ENCODE data around the gene CAPN12.

The CAPN12 gene

DNA sequence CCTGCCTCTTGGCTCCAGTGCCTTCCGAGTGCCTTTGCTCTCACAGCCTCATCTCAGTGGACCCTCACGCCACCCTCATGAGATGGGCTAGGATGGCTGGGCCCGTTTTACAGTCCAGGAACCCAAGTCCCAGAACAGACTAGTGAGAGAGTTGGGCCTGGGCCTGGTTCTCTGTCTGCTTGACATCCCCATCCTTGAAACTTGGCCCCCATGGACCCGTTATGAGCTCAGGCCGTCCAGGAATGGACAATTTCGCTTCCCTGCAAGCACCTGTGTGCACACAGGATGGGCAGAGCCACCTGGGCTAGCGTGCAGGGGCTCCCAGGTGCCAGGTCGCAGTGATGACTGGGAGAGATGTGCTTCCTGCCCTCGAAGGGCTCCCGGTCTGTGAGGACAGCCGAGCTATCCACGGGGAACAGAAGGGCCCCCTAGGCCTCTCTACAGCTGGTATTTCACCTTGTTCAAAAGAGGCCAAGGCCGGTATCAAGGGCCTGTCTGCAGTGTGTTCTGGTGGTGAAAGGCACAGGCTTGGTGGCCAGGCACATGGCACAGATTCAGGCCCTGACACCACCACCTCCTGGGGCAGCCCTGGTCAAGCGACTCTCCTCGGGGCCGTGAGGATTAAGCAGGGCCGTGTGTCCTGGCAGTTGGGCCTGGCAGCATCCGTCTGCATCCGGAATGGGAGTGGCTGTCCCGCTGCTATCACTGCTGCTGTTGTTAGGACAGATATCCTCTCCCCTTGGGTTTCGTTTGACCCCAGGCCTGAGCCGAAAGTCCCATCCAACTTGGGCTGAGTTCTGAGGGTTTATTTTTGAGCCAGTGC, 38.9 kb downstream of the CAPN12 start:
- Histone ChIP-seq H3K9me3 (ENCODE audit: control insufficient read depth, insufficient read depth, low read depth, low read length) (no peaks in the 10 kb centered on the region), H3K36me3 (ENCODE audit: control insufficient read depth, insufficient read depth, low read length) (peaks cover 100% of the 10 kb centered on the region), H3K27ac (ENCODE audit: low read depth, low read length) (no peak overlapping the region), H3K9ac (ENCODE audit: low read length) (no peak overlapping the region), H3K4me1 (ENCODE audit: control insufficient read depth, insufficient read depth, low read length) (no peaks in the 10 kb centered on the region), H3K4me3 (ENCODE audit: low read depth, low read length) (no peak overlapping the region), H3K27me3 (ENCODE audit: control insufficient read depth, insufficient read depth, low read length) (no peaks in the 10 kb centered on the region)

DNA sequence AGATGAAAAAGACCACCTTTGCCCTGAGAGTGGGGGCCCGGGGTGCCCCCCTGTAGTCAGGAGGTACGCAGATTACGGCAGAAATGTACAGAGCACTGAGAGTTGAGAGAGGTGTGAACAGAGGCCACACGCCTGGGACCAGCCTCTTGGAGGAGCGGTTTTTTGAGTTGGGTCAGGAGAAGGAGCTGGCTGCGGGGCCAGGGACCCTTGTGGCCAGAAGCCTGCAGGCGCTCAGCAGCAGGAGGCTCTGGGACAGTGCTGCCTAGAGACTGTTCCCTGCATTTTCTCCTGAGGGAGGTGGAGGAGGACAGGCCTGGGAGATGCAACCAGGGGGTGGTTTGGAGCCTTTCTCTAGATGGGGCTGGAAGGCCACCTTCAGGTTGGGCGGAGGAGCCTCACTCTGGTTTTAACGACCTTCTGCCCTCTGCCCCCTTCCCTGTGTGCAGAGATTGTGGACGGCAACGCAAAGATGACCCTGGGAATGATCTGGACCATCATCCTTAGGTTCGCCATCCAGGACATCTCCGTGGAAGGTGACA, 39.7 kb downstream of the CAPN12 start:
- H3K27ac ChIP-seq (ENCODE audit: low read depth, low read length): no peak overlapping the region
- H3K9ac ChIP-seq (ENCODE audit: low read length): no peak overlapping the region
- peaks cover 100% of the 10 kb centered on the region for H3K36me3 ChIP-seq (ENCODE audit: control insufficient read depth, insufficient read depth, low read length)
- no peaks in the 10 kb centered on the region for H3K9me3 ChIP-seq (ENCODE audit: control insufficient read depth, insufficient read depth, low read depth, low read length)
- no peaks in the 10 kb centered on the region for H3K4me1 ChIP-seq (ENCODE audit: control insufficient read depth, insufficient read depth, low read length)
- H3K4me3 ChIP-seq (ENCODE audit: low read depth, low read length): no peak overlapping the region
- no peaks in the 10 kb centered on the region for H3K27me3 ChIP-seq (ENCODE audit: control insufficient read depth, insufficient read depth, low read length)

DNA sequence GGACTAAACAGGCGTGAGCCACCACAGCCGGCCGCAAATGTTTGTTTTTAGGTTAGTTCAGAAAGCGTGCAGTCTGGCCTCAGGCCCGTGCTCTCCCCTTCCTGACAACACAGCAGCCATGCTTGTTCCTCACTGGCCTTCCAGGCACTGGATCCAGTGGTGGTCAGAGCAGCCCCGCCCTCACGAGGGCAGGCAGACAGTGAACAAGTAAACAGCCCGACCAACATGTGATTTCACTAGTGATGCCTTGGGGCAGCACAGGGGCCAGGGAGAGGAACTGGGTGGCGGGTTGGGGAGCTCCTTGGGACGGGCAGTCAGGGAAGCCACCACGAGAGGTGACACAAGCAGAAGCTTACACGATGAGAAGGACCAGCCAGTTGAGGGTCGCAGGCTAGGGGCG, 40.8 kb downstream of the CAPN12 start:
- Histone ChIP-seq H3K27me3 (ENCODE audit: control insufficient read depth, insufficient read depth, low read length) (no peaks in the 10 kb centered on the region), H3K9ac (ENCODE audit: low read length) (no peak overlapping the region), H3K4me3 (ENCODE audit: low read depth, low read length) (no peak overlapping the region), H3K9me3 (ENCODE audit: control insufficient read depth, insufficient read depth, low read depth, low read length) (no peaks in the 10 kb centered on the region), H3K36me3 (ENCODE audit: control insufficient read depth, insufficient read depth, low read length) (peaks cover 96% of the 10 kb centered on the region), H3K27ac (ENCODE audit: low read depth, low read length) (no peak overlapping the region), H3K4me1 (ENCODE audit: control insufficient read depth, insufficient read depth, low read length) (peaks cover 6% of the 10 kb centered on the region; the same call in 1 of the 2 replicates)

DNA sequence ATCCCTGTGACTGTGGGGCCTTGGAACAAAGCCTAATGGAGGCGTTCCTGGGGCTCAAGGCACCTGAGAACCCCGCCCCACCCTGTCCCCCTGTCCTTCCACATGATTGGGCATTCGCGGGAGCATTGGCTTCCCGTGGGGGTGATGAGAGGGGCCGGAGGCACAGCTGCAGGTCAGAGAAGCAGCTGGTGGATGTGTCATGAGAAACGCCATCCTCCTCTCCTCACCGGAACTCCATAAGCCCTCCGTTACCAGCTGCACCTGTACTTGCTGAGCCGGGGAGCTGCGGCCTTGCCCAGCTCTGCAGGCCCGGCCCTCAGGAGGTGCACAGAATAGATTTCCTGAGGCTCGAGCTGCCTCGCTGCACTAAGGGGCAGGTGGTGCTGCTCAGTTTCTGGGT, 42.0 kb downstream of the CAPN12 start:
- Histone ChIP-seq H3K36me3 (ENCODE audit: control insufficient read depth, insufficient read depth, low read length) (peaks cover 96% of the 10 kb centered on the region), H3K27ac (ENCODE audit: low read depth, low read length) (no peak overlapping the region), H3K4me3 (ENCODE audit: low read depth, low read length) (no peak overlapping the region), H3K27me3 (ENCODE audit: control insufficient read depth, insufficient read depth, low read length) (no peaks in the 10 kb centered on the region), H3K9me3 (ENCODE audit: control insufficient read depth, insufficient read depth, low read depth, low read length) (no peaks in the 10 kb centered on the region), H3K9ac (ENCODE audit: low read length) (no peak overlapping the region), H3K4me1 (ENCODE audit: control insufficient read depth, insufficient read depth, low read length) (peaks cover 19% of the 10 kb centered on the region)

DNA sequence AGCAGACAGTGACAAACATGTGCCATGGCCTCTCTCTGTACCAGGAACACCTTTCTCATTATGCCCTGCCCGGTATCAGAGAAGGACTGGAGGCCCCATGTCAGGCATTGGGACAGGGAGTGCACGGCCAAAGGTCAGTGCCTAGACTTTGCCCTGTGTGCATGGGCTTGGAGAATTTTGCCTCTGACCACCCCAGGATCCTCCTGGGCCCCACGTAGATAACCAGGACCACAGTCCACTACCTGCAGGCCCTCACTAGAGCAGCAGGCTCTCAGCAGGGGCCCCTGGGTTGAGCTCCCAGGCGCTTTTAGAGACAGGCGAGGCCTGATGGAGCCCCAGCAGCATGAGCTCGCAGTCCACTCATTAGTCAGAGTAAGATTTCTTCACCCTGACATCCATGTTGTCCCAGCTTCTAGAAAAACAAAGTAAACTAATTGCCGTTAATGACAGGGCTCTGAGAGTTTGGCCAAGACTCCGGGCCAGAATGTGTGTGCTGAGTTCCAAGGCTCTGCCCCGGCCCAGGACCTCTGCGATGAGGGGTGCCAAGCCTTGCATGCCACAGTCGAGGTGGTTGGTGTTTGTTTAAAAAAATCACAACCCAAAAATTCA, 42.7 kb downstream of the CAPN12 start:
- Histone ChIP-seq H3K4me3 (ENCODE audit: low read depth, low read length) (no peak overlapping the region), H3K27ac (ENCODE audit: low read depth, low read length) (no peak overlapping the region), H3K9me3 (ENCODE audit: control insufficient read depth, insufficient read depth, low read depth, low read length) (no peaks in the 10 kb centered on the region), H3K4me1 (ENCODE audit: control insufficient read depth, insufficient read depth, low read length) (peaks cover 26% of the 10 kb centered on the region), H3K9ac (ENCODE audit: low read length) (no peak overlapping the region), H3K36me3 (ENCODE audit: control insufficient read depth, insufficient read depth, low read length) (peaks cover 96% of the 10 kb centered on the region), H3K27me3 (ENCODE audit: control insufficient read depth, insufficient read depth, low read length) (no peaks in the 10 kb centered on the region)

DNA sequence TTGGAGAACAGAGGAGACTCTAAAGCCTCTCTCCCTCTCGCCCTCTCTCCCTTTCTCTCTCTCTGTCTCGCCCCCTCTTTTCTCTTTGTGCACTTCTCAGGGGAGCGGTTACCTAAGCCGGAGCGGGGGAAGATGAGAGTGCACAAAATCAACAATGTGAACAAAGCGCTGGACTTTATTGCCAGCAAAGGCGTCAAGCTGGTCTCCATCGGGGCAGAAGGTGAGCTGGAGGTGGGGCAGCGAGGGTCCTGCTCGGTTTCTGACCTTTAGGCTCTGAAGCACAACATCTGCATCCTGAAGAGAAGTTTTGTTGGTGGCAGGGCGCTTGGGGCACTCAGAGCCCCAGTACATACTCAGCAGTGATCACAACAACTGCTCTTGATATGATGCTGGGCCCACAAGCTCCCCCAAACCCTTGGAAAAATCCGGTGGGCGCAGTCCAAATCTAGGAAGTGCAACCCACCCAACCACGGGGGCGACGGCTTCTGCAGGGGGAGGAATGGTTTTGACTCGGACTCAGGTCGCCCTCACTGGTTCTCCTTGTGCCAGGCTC, 43.3 kb downstream of the CAPN12 start:
- H3K9ac ChIP-seq (ENCODE audit: low read length): no peak overlapping the region
- no peak overlapping the region for H3K27ac ChIP-seq (ENCODE audit: low read depth, low read length)
- peaks cover 95% of the 10 kb centered on the region for H3K36me3 ChIP-seq (ENCODE audit: control insufficient read depth, insufficient read depth, low read length)

DNA sequence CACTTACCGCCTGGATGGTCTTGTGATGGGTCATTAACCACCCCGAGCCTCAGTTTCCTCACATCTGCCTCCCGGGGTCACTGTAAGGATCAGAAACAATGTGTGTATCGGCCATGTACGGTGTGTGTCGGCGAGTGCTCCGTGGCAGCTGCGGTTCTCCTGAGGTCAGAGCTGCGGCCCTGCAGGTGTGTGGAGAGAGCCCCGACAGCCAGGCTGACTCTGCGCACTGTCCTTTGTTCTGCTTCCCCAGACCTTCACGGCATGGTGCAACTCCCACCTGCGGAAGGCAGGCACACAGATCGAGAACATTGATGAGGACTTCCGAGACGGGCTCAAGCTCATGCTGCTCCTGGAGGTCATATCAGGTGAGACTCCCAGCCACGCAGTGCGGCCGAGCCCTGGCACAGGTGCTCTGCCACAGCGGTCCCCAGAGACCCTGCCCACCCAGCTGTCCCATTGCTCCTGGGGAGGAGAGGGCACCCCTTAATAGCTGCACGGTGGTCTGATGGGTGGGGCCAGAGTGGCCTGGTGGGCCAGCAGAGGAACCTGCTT, 43.8 kb downstream of the CAPN12 start:
- Histone ChIP-seq H3K4me1 (ENCODE audit: control insufficient read depth, insufficient read depth, low read length) (peaks cover 35% of the 10 kb centered on the region), H3K36me3 (ENCODE audit: control insufficient read depth, insufficient read depth, low read length) (peaks cover 95% of the 10 kb centered on the region), H3K9ac (ENCODE audit: low read length) (no peak overlapping the region), H3K9me3 (ENCODE audit: control insufficient read depth, insufficient read depth, low read depth, low read length) (no peaks in the 10 kb centered on the region), H3K4me3 (ENCODE audit: low read depth, low read length) (no peak overlapping the region), H3K27ac (ENCODE audit: low read depth, low read length) (no peak overlapping the region), H3K27me3 (ENCODE audit: control insufficient read depth, insufficient read depth, low read length) (no peaks in the 10 kb centered on the region)

More for the DNA sequence above, 43.3 kb downstream of the CAPN12 start:
- H3K27me3 ChIP-seq (ENCODE audit: control insufficient read depth, insufficient read depth, low read length): no peaks in the 10 kb centered on the region
- H3K4me3 ChIP-seq (ENCODE audit: low read depth, low read length): no peak overlapping the region
- no peaks in the 10 kb centered on the region for H3K9me3 ChIP-seq (ENCODE audit: control insufficient read depth, insufficient read depth, low read depth, low read length)
- peaks cover 32% of the 10 kb centered on the region for H3K4me1 ChIP-seq (ENCODE audit: control insufficient read depth, insufficient read depth, low read length)

DNA sequence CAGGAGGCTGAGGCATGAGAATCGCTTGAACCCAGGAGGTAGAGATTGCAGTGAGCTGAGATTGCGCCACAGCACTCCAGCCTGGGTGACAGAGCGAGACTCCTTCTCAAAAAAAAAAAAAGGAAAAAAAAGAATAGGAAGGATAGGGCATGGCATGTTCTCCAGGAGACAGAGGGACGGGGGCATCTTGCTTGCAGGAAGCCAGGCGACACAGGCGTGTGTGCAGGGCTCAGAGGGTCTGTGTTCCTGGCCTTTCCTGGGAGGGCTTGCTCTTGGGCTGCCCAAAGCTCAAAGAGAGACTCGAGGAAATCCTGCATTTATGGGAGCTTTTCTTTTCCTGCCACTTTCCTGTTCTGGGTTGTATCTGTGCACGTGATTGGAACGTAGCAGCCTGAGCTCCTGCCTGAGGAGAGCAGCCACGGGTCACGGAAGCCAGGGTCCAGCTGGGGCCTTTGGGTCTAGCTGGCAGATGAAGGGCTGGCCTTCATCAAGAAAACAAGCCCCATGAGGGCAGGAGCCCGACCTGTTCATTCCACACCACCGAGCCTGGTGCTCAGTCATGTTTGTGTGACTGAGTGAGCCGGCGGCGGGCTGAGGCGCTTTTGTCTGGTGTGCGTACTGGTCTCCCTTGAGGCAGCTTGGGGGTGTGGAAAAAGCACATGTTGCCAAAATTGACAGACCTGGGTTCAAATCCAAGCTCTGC, 44.5 kb downstream of the CAPN12 start:
- Histone ChIP-seq H3K27me3 (ENCODE audit: control insufficient read depth, insufficient read depth, low read length) (no peaks in the 10 kb centered on the region), H3K9me3 (ENCODE audit: control insufficient read depth, insufficient read depth, low read depth, low read length) (no peaks in the 10 kb centered on the region), H3K36me3 (ENCODE audit: control insufficient read depth, insufficient read depth, low read length) (peaks cover 93% of the 10 kb centered on the region), H3K9ac (ENCODE audit: low read length) (no peak overlapping the region), H3K4me1 (ENCODE audit: control insufficient read depth, insufficient read depth, low read length) (peaks cover 41% of the 10 kb centered on the region), H3K27ac (ENCODE audit: low read depth, low read length) (peak overlapping the region; percentile 28; the same call in 1 of the 2 replicates), H3K4me3 (ENCODE audit: low read depth, low read length) (no peak overlapping the region)

DNA sequence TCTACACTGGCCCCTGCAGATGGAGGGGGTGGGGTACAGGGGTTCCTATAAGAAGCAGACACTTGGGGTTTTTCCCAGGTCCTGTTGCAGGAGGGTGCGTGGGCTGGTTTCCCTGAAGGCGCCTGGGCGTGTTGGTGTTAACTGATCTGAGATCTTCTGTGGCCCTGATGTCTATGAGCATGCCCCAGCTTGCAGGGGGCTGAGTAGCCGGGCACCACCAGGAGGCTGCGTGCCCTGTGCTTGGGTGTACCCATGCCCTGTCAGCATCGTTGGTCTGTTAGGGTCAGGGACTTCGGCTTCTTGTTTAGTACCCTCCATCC, 45.3 kb downstream of the CAPN12 start:
- H3K9ac ChIP-seq (ENCODE audit: low read length): no peak overlapping the region
- peaks cover 85% of the 10 kb centered on the region for H3K36me3 ChIP-seq (ENCODE audit: control insufficient read depth, insufficient read depth, low read length)
- H3K9me3 ChIP-seq (ENCODE audit: control insufficient read depth, insufficient read depth, low read depth, low read length): no peaks in the 10 kb centered on the region
- H3K4me3 ChIP-seq (ENCODE audit: low read depth, low read length): no peak overlapping the region
- no peaks in the 10 kb centered on the region for H3K27me3 ChIP-seq (ENCODE audit: control insufficient read depth, insufficient read depth, low read length)
- H3K27ac ChIP-seq (ENCODE audit: low read depth, low read length): peak overlapping the region; percentile 21; the same call in 1 of the 2 replicates
- H3K4me1 ChIP-seq (ENCODE audit: control insufficient read depth, insufficient read depth, low read length): peaks cover 43% of the 10 kb centered on the region

DNA sequence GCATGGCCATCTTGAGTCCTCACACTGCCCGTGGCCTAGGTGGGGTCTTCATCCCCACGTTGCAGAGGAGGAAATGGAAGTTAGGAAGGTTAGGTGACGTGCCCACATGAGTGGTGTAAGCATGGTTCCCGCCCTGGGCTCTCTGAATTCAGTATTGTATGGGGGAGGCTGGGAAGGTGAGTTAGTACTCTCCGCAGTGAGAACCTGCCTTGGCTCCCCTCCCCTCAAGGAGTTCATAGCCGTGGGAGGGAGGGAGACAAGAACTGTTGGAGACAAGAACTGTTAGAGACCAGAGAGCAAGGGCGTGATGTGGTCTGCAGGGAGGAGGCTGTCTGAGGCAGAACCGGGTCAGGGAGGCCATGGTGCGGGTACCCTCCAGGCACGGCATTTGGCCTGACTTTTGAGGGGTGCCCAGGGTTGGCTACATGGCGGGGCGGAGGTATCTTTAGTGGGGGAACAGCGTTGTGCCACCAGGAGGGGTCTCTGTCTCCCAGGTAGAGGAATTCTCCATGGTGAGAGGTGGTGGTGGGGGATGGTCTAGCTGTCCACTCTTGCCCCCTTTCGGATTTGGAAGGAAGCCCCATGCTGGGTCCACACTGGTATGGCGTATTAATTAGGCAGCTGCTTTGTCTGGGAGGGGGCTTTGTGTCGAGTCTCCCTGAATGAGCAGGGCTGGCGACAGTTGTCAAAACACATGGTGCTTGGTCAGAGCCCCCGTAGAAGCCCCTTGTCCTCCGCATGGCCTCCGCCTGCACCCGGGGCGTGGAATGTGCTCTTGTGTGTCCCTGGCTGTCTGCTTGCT, 45.8 kb downstream of the CAPN12 start:
- peaks cover 82% of the 10 kb centered on the region for H3K36me3 ChIP-seq (ENCODE audit: control insufficient read depth, insufficient read depth, low read length)
- peak overlapping the region; percentile 21; the same call in 1 of the 2 replicates for H3K27ac ChIP-seq (ENCODE audit: low read depth, low read length)
- H3K4me3 ChIP-seq (ENCODE audit: low read depth, low read length): no peak overlapping the region
- H3K9ac ChIP-seq (ENCODE audit: low read length): peak overlapping the region; percentile 3
- no peaks in the 10 kb centered on the region for H3K9me3 ChIP-seq (ENCODE audit: control insufficient read depth, insufficient read depth, low read depth, low read length)
- H3K27me3 ChIP-seq (ENCODE audit: control insufficient read depth, insufficient read depth, low read length): no peaks in the 10 kb centered on the region
- H3K4me1 ChIP-seq (ENCODE audit: control insufficient read depth, insufficient read depth, low read length): peaks cover 49% of the 10 kb centered on the region

Measured in HUES6 (cell line).